Measurements from ENCODE around the gene P2RY1. TPM values are rescaled to one million over a fixed set of nuclear protein-coding genes. Genes with fewer than 3 reads are reported as not detected.
A peak's percentile ranks its signal among the peaks of the same experiment; 100 is the strongest.
"Not testable (repeated sequence)": the region's sequence is repeated elsewhere in the genome, so short reads cannot be mapped to it uniquely, and the experiment has no call there.

P2RY1 gene
- polyA plus RNA-seq, 6 donors from 2014 or later, result 0.07 TPM; not detected in 5

DNA sequence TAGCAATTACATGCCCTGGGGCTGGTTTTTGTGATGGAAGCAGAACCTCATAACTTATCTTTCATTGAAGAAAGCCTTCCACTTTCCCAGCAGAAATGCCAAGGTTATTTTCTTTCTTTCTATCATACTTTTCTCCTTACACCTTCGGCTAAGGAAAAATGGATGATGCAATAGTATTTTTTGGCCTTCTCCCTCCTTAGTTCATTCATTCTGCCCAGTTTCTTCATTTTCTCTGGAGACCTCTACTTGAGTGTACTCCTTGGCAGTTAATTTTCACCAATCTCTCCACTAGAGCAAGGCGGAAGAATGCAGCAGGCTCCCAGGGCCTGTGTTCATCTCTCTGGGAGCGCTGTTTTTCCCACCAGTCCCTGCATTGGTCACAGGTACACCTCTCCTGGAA, 7.6 kb upstream of the P2RY1 start:
- H3K9me3 Mint-ChIP-seq, result no peaks in the 10 kb centered on the region
- no peaks in the 10 kb centered on the region for H3K36me3 Mint-ChIP-seq
- no peak overlapping the region for H3K27ac Mint-ChIP-seq
- no peak for ATAC-seq (ENCODE audit: low read depth in 2 of 2)
- peaks cover 4 to 13% (median 11%) of the 10 kb centered on the region in 3 donors for H3K27me3 Mint-ChIP-seq
- DNase-seq, result no peak
- H3K4me1 Mint-ChIP-seq, result no peaks in the 10 kb centered on the region
- no peak overlapping the region for H3K4me3 Mint-ChIP-seq

DNA sequence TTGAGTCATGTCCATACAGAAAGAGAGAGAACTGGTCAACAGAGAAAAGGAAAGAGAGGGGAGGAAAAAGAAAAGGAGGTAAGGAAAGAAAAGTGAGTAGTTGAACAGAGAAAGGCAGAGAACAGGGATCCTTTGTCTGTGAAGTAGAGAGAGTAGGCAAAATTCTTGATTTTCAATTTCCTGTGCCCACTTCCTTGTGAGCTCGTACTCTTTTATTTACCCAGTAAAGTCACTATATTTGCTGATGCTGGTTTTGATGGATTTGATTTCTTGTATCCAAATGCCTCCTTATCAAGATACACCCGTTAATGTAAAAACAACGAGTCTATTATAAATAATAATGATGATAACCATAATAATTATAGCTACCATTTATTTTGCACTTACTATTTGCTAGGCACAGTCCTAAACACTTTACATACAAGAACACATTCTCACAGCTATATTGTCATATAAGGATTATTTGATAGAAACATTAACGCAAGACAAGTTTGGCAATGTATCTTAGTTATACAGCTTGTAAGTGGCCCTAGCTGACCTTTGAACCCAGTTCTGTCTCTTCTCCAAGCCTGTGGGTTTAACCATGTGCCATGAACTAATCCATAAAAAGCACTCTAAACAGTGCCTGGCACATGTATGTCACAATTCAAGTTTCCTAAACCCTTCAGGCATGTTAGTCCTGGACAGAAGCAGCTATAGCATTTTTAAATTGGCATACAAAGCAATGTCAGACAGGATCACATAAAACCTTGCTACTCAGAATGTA, 6.7 kb upstream of the P2RY1 start:
- Mint-ChIP-seq H3K9me3 (no peaks in the 10 kb centered on the region), H3K36me3 (no peaks in the 10 kb centered on the region), H3K4me3 (no peak overlapping the region), H3K27me3 (peaks cover 3 to 18% (median 15%) of the 10 kb centered on the region in 3 donors), H3K4me1 (no peaks in the 10 kb centered on the region), H3K27ac (no peak overlapping the region)
- ATAC-seq (ENCODE audit: low read depth in 2 of 2) (no peak), DNase-seq (no peak)

DNA sequence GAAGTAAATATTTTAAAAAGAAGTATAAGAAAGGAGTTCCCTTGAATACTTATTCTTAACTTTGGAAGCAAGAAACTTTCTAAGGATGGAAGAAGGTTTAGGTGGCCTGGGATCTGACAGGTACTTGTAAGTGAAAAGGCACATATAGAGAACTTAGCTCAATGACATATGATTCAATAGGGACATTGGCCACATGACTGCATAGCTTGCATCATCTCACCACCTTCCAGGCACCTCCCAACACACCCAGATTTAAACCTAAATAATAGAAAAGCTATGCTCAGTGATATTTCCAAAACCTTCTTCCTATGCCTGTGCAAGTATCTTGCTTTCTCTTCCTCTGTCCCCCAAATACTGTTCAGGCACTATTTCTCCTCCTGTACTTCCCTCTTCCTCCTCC, 4.7 kb upstream of the P2RY1 start:
- Mint-ChIP-seq H3K27me3 (peaks cover 8 to 33% (median 32%) of the 10 kb centered on the region in 3 donors), H3K27ac (no peak overlapping the region), H3K4me3 (no peak overlapping the region), H3K9me3 (no peaks in the 10 kb centered on the region), H3K36me3 (no peaks in the 10 kb centered on the region), H3K4me1 (peaks cover 7 to 13% (median 10%) of the 10 kb centered on the region in 3 donors)
- no peak for DNase-seq
- ATAC-seq (ENCODE audit: low read depth in 2 of 2), result no peak

DNA sequence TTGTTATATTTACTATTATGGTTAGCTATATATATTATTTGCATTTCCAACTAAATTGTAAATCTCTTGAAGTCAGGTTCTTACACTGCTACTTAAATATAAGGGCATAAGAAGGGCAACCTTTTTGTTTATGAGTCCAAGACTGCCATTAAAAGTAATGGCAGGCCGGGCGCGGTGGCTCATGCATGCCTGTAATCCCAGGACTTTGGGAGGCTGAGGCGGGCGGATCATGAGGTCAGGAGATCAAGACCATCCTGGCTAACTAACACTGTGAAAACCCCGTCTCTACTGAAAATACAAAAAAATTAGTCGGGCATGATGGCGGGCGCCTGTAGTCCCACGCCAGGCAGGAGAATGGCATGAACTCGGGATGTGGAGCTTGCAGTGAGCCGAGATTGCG, 2.9 kb upstream of the P2RY1 start:
- no peak for DNase-seq
- Mint-ChIP-seq H3K4me3 (no peak overlapping the region), H3K9me3 (no peaks in the 10 kb centered on the region), H3K27me3 (peaks cover 13 to 46% (median 44%) of the 10 kb centered on the region in 3 donors), H3K36me3 (no peaks in the 10 kb centered on the region), H3K27ac (no peak overlapping the region), H3K4me1 (peaks cover 18 to 20% (median 18%) of the 10 kb centered on the region in 3 donors)
- no peak for ATAC-seq (ENCODE audit: low read depth in 2 of 2)

DNA sequence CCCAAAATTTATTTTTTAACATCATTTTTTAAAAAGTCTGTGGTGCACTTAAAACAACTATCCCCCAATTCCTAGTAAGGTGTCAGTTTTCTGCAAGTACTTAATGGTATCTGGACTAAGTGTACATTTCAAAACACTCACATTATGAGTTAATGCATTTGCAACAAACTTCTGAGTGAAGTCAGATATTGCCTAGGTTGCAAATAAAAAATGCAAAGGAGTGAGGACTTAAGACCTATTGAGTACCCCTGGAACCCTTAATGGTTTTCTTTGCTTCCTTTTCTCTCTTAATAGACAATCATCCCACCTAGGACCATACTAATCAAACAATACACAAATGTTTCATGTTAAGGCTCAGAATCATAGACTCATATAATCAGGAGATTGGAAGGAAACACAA, 1.8 kb upstream of the P2RY1 start:
- ATAC-seq (ENCODE audit: low read depth in 2 of 2), result no peak
- peak overlapping the region in 1 of 8 donors; percentile 16 for H3K4me3 Mint-ChIP-seq
- peaks cover 13 to 52% (median 44%) of the 10 kb centered on the region in 3 donors for H3K27me3 Mint-ChIP-seq
- DNase-seq, result no peak
- H3K27ac Mint-ChIP-seq, result no peak overlapping the region
- peaks cover 18 to 20% (median 18%) of the 10 kb centered on the region in 3 donors for H3K4me1 Mint-ChIP-seq
- no peaks in the 10 kb centered on the region for H3K36me3 Mint-ChIP-seq
- no peaks in the 10 kb centered on the region for H3K9me3 Mint-ChIP-seq

DNA sequence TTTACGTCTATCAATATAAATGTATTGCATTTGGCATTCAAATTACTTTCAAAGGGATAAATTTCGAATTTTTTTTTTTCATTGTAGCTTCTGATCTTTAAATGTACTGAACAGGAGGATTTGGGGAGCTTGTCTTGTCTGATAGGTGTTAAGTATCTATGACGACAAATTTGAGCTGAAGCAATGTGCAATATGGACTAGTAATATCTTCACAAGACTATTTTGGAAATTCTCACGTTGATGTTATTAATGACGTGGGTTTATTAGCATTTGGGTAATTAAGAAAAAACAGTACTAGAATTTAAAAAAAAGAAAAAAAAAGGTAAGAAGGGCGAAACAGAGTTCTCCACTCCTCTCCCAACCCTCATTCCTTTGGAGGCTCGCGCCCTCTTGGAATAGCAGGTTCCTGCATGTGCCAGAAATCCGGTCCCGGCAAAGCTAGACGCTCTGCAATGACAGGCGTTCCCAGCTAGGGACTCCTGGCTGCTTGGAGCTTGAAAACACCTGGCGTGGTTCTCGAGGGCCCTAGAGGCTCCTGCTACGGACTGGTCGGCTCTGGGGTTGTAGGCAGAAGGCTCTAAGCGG, 648 bp upstream of the P2RY1 start:
- Mint-ChIP-seq H3K27me3 (peaks cover 13 to 52% (median 44%) of the 10 kb centered on the region in 3 donors), H3K9me3 (no peaks in the 10 kb centered on the region), H3K36me3 (no peaks in the 10 kb centered on the region), H3K4me1 (peaks cover 18 to 20% (median 18%) of the 10 kb centered on the region in 3 donors), H3K27ac (peak overlapping the region in 1 of 6 donors; percentile 34), H3K4me3 (peak overlapping the region; percentile 87 to 95 (median 94))
- ATAC-seq (ENCODE audit: low read depth in 2 of 2) (no peak), DNase-seq (no peak)

DNA sequence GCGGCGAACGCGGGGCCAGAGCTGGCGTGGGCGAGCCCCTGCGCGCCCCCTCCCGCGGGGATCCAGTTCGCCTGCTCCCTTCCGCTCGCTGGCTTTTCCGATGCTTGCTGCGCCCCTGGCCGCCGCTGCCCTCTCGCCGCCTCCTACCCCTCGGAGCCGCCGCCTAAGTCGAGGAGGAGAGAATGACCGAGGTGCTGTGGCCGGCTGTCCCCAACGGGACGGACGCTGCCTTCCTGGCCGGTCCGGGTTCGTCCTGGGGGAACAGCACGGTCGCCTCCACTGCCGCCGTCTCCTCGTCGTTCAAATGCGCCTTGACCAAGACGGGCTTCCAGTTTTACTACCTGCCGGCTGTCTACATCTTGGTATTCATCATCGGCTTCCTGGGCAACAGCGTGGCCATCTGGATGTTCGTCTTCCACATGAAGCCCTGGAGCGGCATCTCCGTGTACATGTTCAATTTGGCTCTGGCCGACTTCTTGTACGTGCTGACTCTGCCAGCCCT, 721 bp downstream of the P2RY1 start:
- Mint-ChIP-seq H3K36me3 (no peaks in the 10 kb centered on the region), H3K9me3 (no peaks in the 10 kb centered on the region), H3K4me1 (peaks cover 18 to 20% (median 18%) of the 10 kb centered on the region in 3 donors), H3K4me3 (peak overlapping the region; percentile 87 to 94 (median 92)), H3K27ac (peak overlapping the region in 1 of 6 donors; percentile 33), H3K27me3 (peaks cover 13 to 47% (median 37%) of the 10 kb centered on the region in 3 donors)
- DNase-seq (no peak), ATAC-seq (ENCODE audit: low read depth in 2 of 2) (no peak)

DNA sequence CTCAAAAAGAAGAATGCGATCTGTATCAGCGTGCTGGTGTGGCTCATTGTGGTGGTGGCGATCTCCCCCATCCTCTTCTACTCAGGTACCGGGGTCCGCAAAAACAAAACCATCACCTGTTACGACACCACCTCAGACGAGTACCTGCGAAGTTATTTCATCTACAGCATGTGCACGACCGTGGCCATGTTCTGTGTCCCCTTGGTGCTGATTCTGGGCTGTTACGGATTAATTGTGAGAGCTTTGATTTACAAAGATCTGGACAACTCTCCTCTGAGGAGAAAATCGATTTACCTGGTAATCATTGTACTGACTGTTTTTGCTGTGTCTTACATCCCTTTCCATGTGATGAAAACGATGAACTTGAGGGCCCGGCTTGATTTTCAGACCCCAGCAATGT, 1.3 kb downstream of the P2RY1 start:
- ATAC-seq (ENCODE audit: low read depth in 2 of 2) (no peak), DNase-seq (no peak)
- Mint-ChIP-seq H3K9me3 (no peaks in the 10 kb centered on the region), H3K4me1 (peaks cover 18 to 20% (median 18%) of the 10 kb centered on the region in 3 donors), H3K27ac (no peak overlapping the region), H3K4me3 (peak overlapping the region; percentile 87 to 94 (median 92)), H3K36me3 (no peaks in the 10 kb centered on the region), H3K27me3 (peaks cover 13 to 41% (median 31%) of the 10 kb centered on the region in 3 donors)

DNA sequence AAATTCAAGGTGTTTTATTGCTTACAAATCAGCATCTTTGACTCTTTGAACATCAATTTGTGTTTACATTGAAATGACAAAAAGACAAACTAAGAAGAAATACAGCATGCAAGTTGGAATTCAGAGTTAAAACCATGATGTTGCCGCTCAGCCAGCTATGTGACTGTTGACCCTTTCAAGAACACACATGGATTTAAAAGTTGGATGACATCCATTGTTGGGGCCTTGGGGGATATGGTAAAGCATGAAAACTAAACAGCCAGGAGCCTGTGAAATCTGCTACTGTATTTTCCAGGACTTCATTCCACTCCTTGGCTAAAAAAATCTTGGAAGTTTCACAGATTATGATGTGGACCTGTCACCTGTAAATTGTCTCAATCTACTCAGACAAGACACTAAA, 4.6 kb downstream of the P2RY1 start:
- no peak overlapping the region for H3K4me3 Mint-ChIP-seq
- ATAC-seq (ENCODE audit: low read depth in 2 of 2) (no peak), DNase-seq (no peak)
- H3K27me3 Mint-ChIP-seq, result peaks cover 5 to 28% (median 17%) of the 10 kb centered on the region in 3 donors
- H3K4me1 Mint-ChIP-seq, result peaks cover 13 to 17% (median 15%) of the 10 kb centered on the region in 3 donors
- no peaks in the 10 kb centered on the region for H3K9me3 Mint-ChIP-seq
- no peak overlapping the region for H3K27ac Mint-ChIP-seq
- no peaks in the 10 kb centered on the region for H3K36me3 Mint-ChIP-seq

DNA sequence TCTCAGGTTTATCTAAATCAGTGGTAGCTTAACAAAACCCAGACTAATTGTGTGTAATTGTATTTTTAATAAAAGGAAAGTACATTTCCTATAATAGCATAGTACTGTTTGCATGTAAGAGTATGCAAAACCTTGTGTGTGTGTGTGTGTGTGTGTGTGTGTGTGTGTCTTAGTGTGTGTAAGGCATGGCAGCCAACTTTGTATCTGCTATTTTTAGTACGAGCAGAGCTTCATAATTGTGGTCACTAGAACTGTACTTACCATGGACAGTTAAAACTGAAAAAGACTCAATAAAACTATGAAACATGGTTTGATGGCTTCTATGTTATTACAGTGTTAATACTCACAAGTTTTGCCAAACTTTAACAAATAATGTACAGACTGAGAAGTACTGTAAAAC, 6.2 kb downstream of the P2RY1 start:
- Mint-ChIP-seq H3K36me3 (no peaks in the 10 kb centered on the region), H3K9me3 (no peaks in the 10 kb centered on the region), H3K4me3 (no peak overlapping the region), H3K4me1 (peaks cover under 1 to 5% (median 2%) of the 10 kb centered on the region in 3 donors), H3K27me3 (peaks cover 0 to 12% (median 5%) of the 10 kb centered on the region in 3 donors), H3K27ac (no peak overlapping the region)
- ATAC-seq (ENCODE audit: low read depth in 2 of 2), result no peak
- DNase-seq, result no peak

DNA sequence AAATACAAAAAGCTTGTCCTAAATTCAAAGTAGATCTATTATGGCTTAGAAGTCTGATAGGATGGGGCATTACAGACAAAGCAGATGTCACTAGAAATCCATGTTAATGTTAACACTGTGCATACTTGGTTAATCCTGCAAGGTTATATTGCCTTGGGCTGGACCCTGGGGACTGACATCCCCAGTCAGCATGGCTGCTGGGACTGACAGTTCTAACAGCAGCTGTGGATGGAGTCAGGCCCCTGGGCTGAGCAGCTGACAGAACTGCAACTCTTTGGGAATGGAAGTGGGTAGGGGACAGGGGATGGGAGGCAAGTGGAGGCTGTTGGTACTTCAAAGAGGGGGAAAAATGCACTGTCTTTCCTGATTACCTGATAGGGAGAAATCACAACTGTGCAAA, 7.5 kb downstream of the P2RY1 start:
- Mint-ChIP-seq H3K9me3 (peaks cover 0 to 8% (median 6%) of the 10 kb centered on the region in 7 donors), H3K27me3 (peaks cover 0 to 5% (median 0%) of the 10 kb centered on the region in 3 donors), H3K27ac (no peak overlapping the region), H3K36me3 (peaks cover 0 to 2% of the 10 kb centered on the region in 2 donors), H3K4me1 (no peaks in the 10 kb centered on the region), H3K4me3 (no peak overlapping the region)
- DNase-seq (no peak), ATAC-seq (ENCODE audit: low read depth in 2 of 2) (no peak)

DNA sequence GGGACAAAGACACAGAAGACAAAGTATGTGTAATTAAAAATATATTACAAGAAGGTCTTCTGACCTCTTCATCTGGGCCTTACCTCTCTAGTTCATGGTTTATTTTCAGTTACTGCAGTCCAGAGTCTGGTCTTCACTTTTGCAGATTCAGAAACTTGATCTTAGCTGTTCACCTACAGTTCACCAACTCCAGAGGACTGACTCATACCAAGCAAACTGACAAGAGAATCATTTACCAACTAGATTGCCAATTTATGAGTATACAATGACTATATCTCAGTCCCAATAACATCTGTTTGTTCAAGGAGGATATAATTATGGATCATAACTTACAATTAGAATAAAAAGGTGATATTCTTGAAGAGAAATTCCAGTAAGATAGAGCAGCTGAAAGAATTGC, 9.0 kb downstream of the P2RY1 start:
- H3K27me3 Mint-ChIP-seq, result peaks cover 3 to 8% (median 5%) of the 10 kb centered on the region in 3 donors
- ATAC-seq (ENCODE audit: low read depth in 2 of 2), result no peak

DNA sequence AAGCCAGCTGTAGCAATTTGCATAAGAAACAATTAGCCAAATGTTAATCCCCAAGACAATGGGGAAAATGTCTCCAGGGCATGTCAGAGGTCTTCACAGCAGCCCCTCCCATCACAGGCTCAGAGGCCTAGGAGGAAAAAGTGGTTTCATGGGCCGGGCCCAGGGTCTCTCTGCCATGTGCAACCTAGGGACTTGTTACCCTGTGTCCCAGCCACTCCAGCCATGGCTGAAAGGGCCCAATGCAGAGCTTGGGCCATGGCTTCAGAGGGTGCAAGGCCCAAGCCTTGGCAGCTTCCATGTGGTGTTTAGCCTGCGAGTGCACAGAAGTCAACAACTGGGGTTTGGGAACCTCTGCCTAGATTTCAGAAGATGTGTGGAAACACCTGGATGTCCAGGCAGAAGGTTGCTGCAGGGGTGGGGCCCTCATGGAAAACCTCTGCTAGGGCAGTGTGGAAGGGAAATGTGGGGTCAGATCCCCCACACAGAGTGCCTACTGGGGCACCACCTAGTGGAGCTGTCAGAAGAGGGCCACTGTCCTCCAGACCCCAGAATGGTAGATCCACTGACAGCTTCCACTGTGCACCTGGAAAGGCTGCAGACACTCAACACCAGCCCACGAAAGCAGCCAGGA, 11.8 kb downstream of the P2RY1 start:
- H3K27me3 Mint-ChIP-seq, result peaks cover 8 to 14% (median 12%) of the 10 kb centered on the region in 3 donors
- DNase-seq; H3K27ac Mint-ChIP-seq; H3K36me3 Mint-ChIP-seq; H3K4me3 Mint-ChIP-seq; ATAC-seq (ENCODE audit: low read depth in 2 of 2); H3K4me1 Mint-ChIP-seq: not testable (repeated sequence)
- H3K9me3 Mint-ChIP-seq, result peaks cover 6 to 23% (median 15%) of the 10 kb centered on the region in 7 donors

More for the DNA sequence above, 9.0 kb downstream of the P2RY1 start:
- Mint-ChIP-seq H3K36me3 (peaks cover 0 to 9% of the 10 kb centered on the region in 2 donors), H3K27ac (no peak overlapping the region), H3K4me3 (no peak overlapping the region), H3K9me3 (peaks cover 6 to 23% (median 14%) of the 10 kb centered on the region in 7 donors), H3K4me1 (no peaks in the 10 kb centered on the region)
- no peak for DNase-seq

Measured in naive B cell (primary cell).